GM12878 (cell line): ENCODE results near the gene DEFB124. TPM values are rescaled to one million over a fixed set of nuclear protein-coding genes. Genes with fewer than 3 reads are reported as not detected.

Experiments
- ATAC-seq: fragments of 200-7000 bp; cut with Tn5 transposase; 3 replicates; pipeline ENCODE4 v1.9.1; 2020; ENCODE audit warnings: mild to moderate bottlenecking, moderate library complexity
- BruUV-seq: library from RNA; stranded (reverse); fragments of 400-500 nt; replicated peaks from 2 replicates; lab custom pipeline; 2021; lab: Mats Ljungman, UMichigan
- CTCF ChIA-PET: fragments of 300-600 bp; sonication (Branson Sonifier 250); formaldehyde crosslinking; extraction: SDS; loops from one replicate; lab custom pipeline; 2021; ENCODE audit warnings: inconsistent platforms; lab: Yijun Ruan, JAX
- POLR2A ChIA-PET: fragments of 350-600 bp; formaldehyde crosslinking; extraction: SDS; loops from one replicate; lab custom pipeline; 2021; ENCODE audit warnings: inconsistent platforms; lab: Charles Lee
- RAD21 ChIA-PET: fragments of 300-600 bp; sonication (Branson Sonifier 250); formaldehyde crosslinking; loops from one replicate; lab custom pipeline; 2023; ENCODE audit warnings: antibody characterized with exemption; ENCODE audit not compliant: unreplicated experiment; lab: Charles Lee
- SMC1A ChIA-PET: fragments of 300-600 bp; sonication (Branson Sonifier 250); formaldehyde crosslinking; loops from one replicate; lab custom pipeline; 2023; ENCODE audit not compliant: unreplicated experiment, uncharacterized antibody; lab: Charles Lee
- DNase-seq: peaks from one replicate; pipeline ENCODE4 v3.0.0-alpha.2; 2011; ENCODE audit warnings: low read depth, low spot score
- FAIRE-seq: peaks from 3 replicates; lab custom pipeline; 2011; peaks lifted over from hg19 to GRCh38; lab: Jason Lieb, UNC
- H2AFZ ChIP-seq: 2 replicates; pipeline ENCODE4 v1.6.0; 2011; ENCODE audit warnings: low read depth, low read length, control low read depth; ENCODE audit not compliant: control insufficient read depth
- H3K27ac ChIP-seq: 2 replicates; pipeline ENCODE4 v1.5.1; 2011; ENCODE audit warnings: control low read depth; ENCODE audit not compliant: control insufficient read depth, insufficient read depth
- H3K27me3 ChIP-seq, 2 experiments: replicated peaks in 1 of 2; 2 replicates each; pipeline versions ENCODE4 v1.6.0 to v1.6.1; 2011; ENCODE audit warnings: low read length in 1 of 2; ENCODE audit not compliant: control insufficient read depth in 2 of 2, insufficient read depth in 2 of 2
- H3K36me3 ChIP-seq, 2 experiments: 2 replicates each; pipeline ENCODE4 v1.5.1; 2011; ENCODE audit warnings: low read length in 1 of 2; ENCODE audit not compliant: control insufficient read depth in 2 of 2, insufficient read depth in 2 of 2
- H3K4me1 ChIP-seq: 2 replicates; pipeline ENCODE4 v1.6.1; 2011; ENCODE audit warnings: mild to moderate bottlenecking, low read length, moderate library complexity, mixed read lengths; ENCODE audit not compliant: control insufficient read depth, insufficient read depth
- H3K4me2 ChIP-seq: 2 replicates; pipeline ENCODE4 v1.6.0; 2011; ENCODE audit warnings: control low read depth; ENCODE audit not compliant: control insufficient read depth, insufficient read depth
- H3K4me3 ChIP-seq: fragments of 200-600 bp; sonication (generic); 2 replicates; pipeline ENCODE4 v1.5.1; 2016
- H3K79me2 ChIP-seq: 2 replicates; pipeline ENCODE4 v1.6.0; 2011; ENCODE audit warnings: low read length; ENCODE audit not compliant: control insufficient read depth, insufficient read depth
- H3K9ac ChIP-seq: 2 replicates; pipeline ENCODE4 v1.8.0; 2011; ENCODE audit warnings: low read length, control low read depth, mixed read lengths; ENCODE audit not compliant: control insufficient read depth, insufficient read depth
- H3K9me3 ChIP-seq: replicated peaks from 3 replicates; pipeline ENCODE4 v1.5.1; 2011; ENCODE audit warnings: mild to moderate bottlenecking, low read length; ENCODE audit not compliant: control insufficient read depth, insufficient read depth
- H4K20me1 ChIP-seq: 2 replicates; pipeline ENCODE4 v1.6.0; 2011; ENCODE audit not compliant: control insufficient read depth, insufficient read depth
- BCLAF1 ChIP-seq: fragments of 450-650 bp; IDR thresholded peaks from 2 replicates; pipeline ENCODE4 v1.6.1; 2017; ENCODE audit warnings: antibody characterized with exemption, mild to moderate bottlenecking, moderate library complexity
- BRCA1 ChIP-seq: IDR thresholded peaks from 2 replicates; pipeline ENCODE4 v1.6.1; 2011; ENCODE audit warnings: low read depth, low read length, improper control_type of control experiment
- CHD2 ChIP-seq: IDR thresholded peaks from 2 replicates; pipeline ENCODE4 v1.6.1; 2011; ENCODE audit warnings: low read depth, low read length, improper control_type of control experiment, borderline replicate concordance
- E2F4 ChIP-seq: IDR thresholded peaks from 2 replicates; pipeline ENCODE4 v1.6.1; 2012; ENCODE audit warnings: low read depth, low read length, improper control_type of control experiment
- FOS ChIP-seq: IDR thresholded peaks from 3 replicates; pipeline ENCODE4 v1.6.1; 2011; ENCODE audit warnings: borderline replicate concordance; ENCODE audit not compliant: insufficient read length; ENCODE audit errors: extremely low read depth
- NBN ChIP-seq: fragments of 450-650 bp; IDR thresholded peaks from 2 replicates; pipeline ENCODE4 v1.6.1; 2016
- NR2C1 ChIP-seq: fragments of 450-650 bp; IDR thresholded peaks from 2 replicates; pipeline ENCODE4 v1.6.1; 2017; ENCODE audit warnings: antibody characterized with exemption, mild to moderate bottlenecking, moderate library complexity
- PAX8 ChIP-seq: fragments of 450-650 bp; IDR thresholded peaks from 2 replicates; pipeline ENCODE4 v1.6.1; 2017; ENCODE audit warnings: mild to moderate bottlenecking, moderate library complexity
- RB1 ChIP-seq: fragments of 450-650 bp; formaldehyde crosslinking; IDR thresholded peaks from 2 replicates; pipeline ENCODE4 v1.6.1; 2017; ENCODE audit warnings: mild to moderate bottlenecking, borderline replicate concordance
- RCOR1 ChIP-seq: conservative IDR thresholded peaks from 2 replicates; pipeline ENCODE4 v1.6.1; 2012; ENCODE audit warnings: low read depth, low read length, improper control_type of control experiment
- RELA ChIP-seq: fragments of 450-650 bp; IDR thresholded peaks from 2 replicates; pipeline ENCODE4 v1.8.0; 2014; ENCODE audit warnings: borderline replicate concordance; ENCODE audit not compliant: partially characterized antibody
- RUNX3 ChIP-seq: IDR thresholded peaks from 2 replicates; pipeline ENCODE4 v1.6.1; 2012; ENCODE audit warnings: low read length, inconsistent platforms
- STAT1 ChIP-seq: fragments of 450-650 bp; conservative IDR thresholded peaks from 2 replicates; pipeline ENCODE4 v1.6.1; 2014; ENCODE audit warnings: antibody characterized with exemption, mild to moderate bottlenecking
- TARDBP ChIP-seq: IDR thresholded peaks from 2 replicates; pipeline ENCODE4 v1.6.1; 2016; ENCODE audit warnings: borderline replicate concordance
- TCF7 ChIP-seq: IDR thresholded peaks from 2 replicates; pipeline ENCODE4 v1.6.1; 2014; ENCODE audit warnings: antibody characterized with exemption, borderline replicate concordance
- WGBS: methylation state at CpG from one replicate; pipeline ENCODE4 v1.1.6; 2016; ENCODE audit warnings: low lambda C conversion rate; ENCODE audit not compliant: insufficient replicate concordance, insufficient coverage; ENCODE audit errors: missing lambda C conversion rate; 5-methylcytosine and 5-hydroxymethylcytosine counted together
- in situ Hi-C: fragments of 300-500 bp; cut with MboI; formaldehyde crosslinking; loops from 9 replicates; pipeline ENCODE4 v1.14.3; 2018; ENCODE audit warnings: mixed read lengths
- intact Hi-C: fragments of 100-400 bp; cut with micrococcal nuclease; formaldehyde crosslinking; loops from one replicate; pipeline ENCODE4 v1.14.2; 2022; ENCODE audit not compliant: unreplicated experiment
- polyA plus RNA-seq, 11 experiments: library from polyadenylated mRNA; depleted of rRNA in 4 of 11; unstranded in 6 of 11; stranded (reverse) in 5 of 11; fragments of >200 nt; fragmentation: Nextera tagmentation in 4 of 11; fragmentation: Illumina TruSeq in 1 of 11; extraction: Ambion mirVana in 4 of 11; extraction: Trizol in 1 of 11; gene quantifications; 1 replicate in 1 of 11; 2 replicates in 10 of 11; pipeline versions ENCODE4 v1.2.1 to v1.2.3, GENCODE V29; 2011 to 2016; ENCODE audit warnings: inconsistent platforms in 2 of 11, missing spikeins in 2 of 11, low read depth in 1 of 11
- total RNA-seq, 4 experiments: library from RNA; depleted of rRNA in 3 of 4; stranded (reverse); fragments of >200 nt in 3 of 4; fragmentation: Illumina TruSeq in 1 of 4; extraction: Trizol in 1 of 4; gene quantifications; 2 replicates each; pipeline versions ENCODE4 v1.2.1 to v1.2.3, GENCODE V29; 2013 to 2021

Gene DEFB124
- total and polyA plus RNA-seq, 10 of the 15 experiments (the other 5 are each of a cell fraction or from before 2014, with no cell fraction given), result not detected

- FAIRE-seq (no peak), DNase-seq (no peak), ATAC-seq (no peak)
- ChIA-PET SMC1A (no interaction called here), CTCF (interaction anchor here (4.8 kb wide), 1 partner anchor 13 kb away, joined by 27 read pairs; no protein-coding TSS in a partner anchor), RAD21 (no interaction called here), POLR2A (interaction anchor here (0.5 kb wide), 1 partner anchor 57 kb away, joined by 5 read pairs; no protein-coding TSS in a partner anchor)
- H3K79me2 ChIP-seq, result no peaks in the 10 kb centered on the region
- H3K4me1 ChIP-seq, result no peaks in the 10 kb centered on the region
- no peaks in the 10 kb centered on the region for H3K36me3 ChIP-seq
- H3K27ac ChIP-seq, result no peak overlapping the region
- intact Hi-C loops (no loop called here), in situ Hi-C loops (no loop called here)
- H3K27me3 ChIP-seq, result peaks cover 1 to 2% of the 10 kb centered on the region in 2 experiments; a peak in 3 of 4 replicates
- no TSS peak for BruUV-seq
- H3K9me3 ChIP-seq, result no peaks in the 10 kb centered on the region
- H4K20me1 ChIP-seq, result no peaks in the 10 kb centered on the region
- TF ChIP-seq FOS (no peak), NBN (no peak), RCOR1 (no peak), RUNX3 (no peak), STAT1 (no peak), PAX8 (no peak), TCF7 (no peak), BRCA1 (no peak), BCLAF1 (no peak), CHD2 (no peak), RELA (no peak), NR2C1 (no peak), TARDBP (no peak), RB1 (no peak), E2F4 (no peak)
- no peak overlapping the region for H2AFZ ChIP-seq
- H3K4me2 ChIP-seq, result no peak overlapping the region
- no peak overlapping the region for H3K9ac ChIP-seq
- H3K4me3 ChIP-seq, result no peak overlapping the region
- 49% methylated on average over 3 of the region's 3 CpGs for WGBS
Measured at GRCh38 chr20:31489152-31489551, 14.2 kb upstream of the DEFB124 start.
